GM19324 (cell line): ENCODE measurements around the gene IL11.

Experiments
- ATAC-seq: cut with Tn5 transposase; IDR thresholded peaks from one replicate; pipeline ENCODE4 v1.9.1; 2021; ENCODE audit warnings: mild to moderate bottlenecking, moderate library complexity; ENCODE audit not compliant: unreplicated experiment, low FRiP score

The IL11 gene

GRCh38 chr19:55373993-55374757, 3.9 kb upstream of the IL11 start:
- ATAC-seq: no peak

- ATAC-seq: no peak
These were observed 3.2 kb upstream of the IL11 start for GRCh38 chr19:55373306-55373992.

GRCh38 chr19:55372316-55373081, 2.2 kb upstream of the IL11 start:
- ATAC-seq: no peak

- ATAC-seq: no peak
These were observed 484 bp downstream of the IL11 start for GRCh38 chr19:55369653-55370304.

- no peak for ATAC-seq
These were observed 1.3 kb downstream of the IL11 start for GRCh38 chr19:55368701-55369563.

GRCh38 chr19:55368106-55368505, 2.2 kb downstream of the IL11 start:
- ATAC-seq: no peak

- no peak for ATAC-seq
These were observed 3.5 kb downstream of the IL11 start for GRCh38 chr19:55366790-55367189.

- no peak for ATAC-seq
These were observed 4.3 kb downstream of the IL11 start for GRCh38 chr19:55365964-55366363.

GRCh38 chr19:55365245-55365644, 5.0 kb downstream of the IL11 start:
- no peak for ATAC-seq

- no peak for ATAC-seq
These were observed 7.1 kb downstream of the IL11 start, which contains the start of gene GARIN5B for GRCh38 chr19:55362990-55363716. Gene GARIN5B (minus strand): TSS chr19:55363260. CDS start chr19:55363066, 194 bp downstream.

- no peak for ATAC-seq
These were observed 7.9 kb downstream of the IL11 start for GRCh38 chr19:55362174-55362989.

- ATAC-seq: no peak
These were observed 9.4 kb downstream of the IL11 start for GRCh38 chr19:55360902-55361301.

- ATAC-seq: no peak
These were observed 11.0 kb downstream of the IL11 start for GRCh38 chr19:55358943-55359908.

GRCh38 chr19:55358493-55358892, 11.8 kb downstream of the IL11 start:
- no peak for ATAC-seq

GRCh38 chr19:55355213-55355821, 14.9 kb downstream of the IL11 start:
- no peak for ATAC-seq

- ATAC-seq: no peak
These were observed 15.5 kb downstream of the IL11 start, which contains the start of gene COX6B2 for GRCh38 chr19:55354698-55355212. Gene COX6B2 (minus strand): TSS chr19:55354719. CDS start chr19:55354521, 198 bp downstream.
